Measurements from ENCODE around the gene RNF168. TPM values are rescaled to one million over a fixed set of nuclear protein-coding genes. Genes with fewer than 3 reads are reported as not detected.

RNF168 gene
- total RNA-seq, 2 donors from 2014 or later, result 37.3 to 48.4 TPM

DNA sequence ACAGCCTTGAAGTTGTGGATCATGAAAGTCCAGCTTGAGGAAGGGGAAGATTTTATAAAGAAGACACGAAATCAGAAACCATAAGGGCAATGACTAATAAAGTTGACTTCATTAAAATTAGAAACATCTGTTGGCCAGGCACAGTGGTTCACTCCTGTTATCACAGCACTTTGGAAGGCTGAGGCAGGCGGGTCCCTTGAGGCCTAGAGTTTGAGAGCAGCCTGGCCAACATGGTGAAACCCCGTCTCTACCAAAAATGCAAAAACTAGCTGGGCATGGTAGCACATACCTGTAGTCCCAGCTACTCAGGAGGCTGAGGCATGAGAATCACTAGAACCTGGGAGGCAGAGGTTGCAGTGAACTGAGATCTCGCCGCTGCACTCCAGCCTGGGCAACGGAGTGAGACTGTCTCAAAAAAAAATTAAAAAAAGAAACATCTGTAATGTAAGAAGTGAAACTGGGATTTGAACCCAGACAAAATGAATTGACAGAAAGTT lies 63.5 kb downstream of the RNF168 start:
- TF ChIP-seq, protein P1, sequence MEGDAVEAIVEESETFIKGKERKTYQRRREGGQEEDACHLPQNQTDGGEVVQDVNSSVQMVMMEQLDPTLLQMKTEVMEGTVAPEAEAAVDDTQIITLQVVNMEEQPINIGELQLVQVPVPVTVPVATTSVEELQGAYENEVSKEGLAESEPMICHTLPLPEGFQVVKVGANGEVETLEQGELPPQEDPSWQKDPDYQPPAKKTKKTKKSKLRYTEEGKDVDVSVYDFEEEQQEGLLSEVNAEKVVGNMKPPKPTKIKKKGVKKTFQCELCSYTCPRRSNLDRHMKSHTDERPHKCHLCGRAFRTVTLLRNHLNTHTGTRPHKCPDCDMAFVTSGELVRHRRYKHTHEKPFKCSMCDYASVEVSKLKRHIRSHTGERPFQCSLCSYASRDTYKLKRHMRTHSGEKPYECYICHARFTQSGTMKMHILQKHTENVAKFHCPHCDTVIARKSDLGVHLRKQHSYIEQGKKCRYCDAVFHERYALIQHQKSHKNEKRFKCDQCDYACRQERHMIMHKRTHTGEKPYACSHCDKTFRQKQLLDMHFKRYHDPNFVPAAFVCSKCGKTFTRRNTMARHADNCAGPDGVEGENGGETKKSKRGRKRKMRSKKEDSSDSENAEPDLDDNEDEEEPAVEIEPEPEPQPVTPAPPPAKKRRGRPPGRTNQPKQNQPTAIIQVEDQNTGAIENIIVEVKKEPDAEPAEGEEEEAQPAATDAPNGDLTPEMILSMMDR (conservative IDR thresholded peaks at IDR 0.05), result no peak
- no peaks in the 10 kb centered on the region for H3K9me3 ChIP-seq (ENCODE audit: control insufficient read depth, low read length)
- no peak overlapping the region for H3K4me3 ChIP-seq (ENCODE audit: low read length)
- Mint-ChIP-seq H3K27me3 (ENCODE audit: insufficient read depth) (no peaks in the 10 kb centered on the region), H3K36me3 (ENCODE audit: low read depth) (no peaks in the 10 kb centered on the region), H3K4me3 (no peak overlapping the region), H3K4me1 (no peaks in the 10 kb centered on the region), H3K27ac (no peak overlapping the region), H3K9me3 (no peaks in the 10 kb centered on the region)
- no peak overlapping the region for H3K27ac ChIP-seq (ENCODE audit: low read depth, low read length)
- H3K27me3 ChIP-seq (ENCODE audit: control insufficient read depth, insufficient read depth, low read length, poor library complexity, severe bottlenecking), result no peaks in the 10 kb centered on the region
- no peak for DNase-seq
- no peaks in the 10 kb centered on the region for H3K4me1 ChIP-seq (ENCODE audit: control insufficient read depth, insufficient read depth, low read length)
- no peaks in the 10 kb centered on the region for H3K36me3 ChIP-seq (ENCODE audit: control insufficient read depth, insufficient read depth, low read length)
- WGBS, 2 experiments (ENCODE audit: insufficient coverage in 1 of 2, insufficient read length in 1 of 2), result 96 to 97% methylated on average over 6 of the region's 6 CpGs
- no peak overlapping the region for H3K9ac ChIP-seq (ENCODE audit: extremely low read depth, low read length, poor library complexity, severe bottlenecking)

- WGBS, 2 experiments (ENCODE audit: insufficient coverage in 1 of 2, insufficient read length in 1 of 2), result 0 to 1% methylated on average over 34 to 67 of the region's 67 CpGs
- DNase-seq, result peak; percentile 98
- Mint-ChIP-seq H3K27ac (peak within 1 kb of the TSS; percentile 94), H3K4me3 (peak within 1 kb of the TSS; percentile 66), H3K4me1 (peaks cover 6% of the 10 kb centered on the region), H3K9me3 (no peaks in the 10 kb centered on the region), H3K27me3 (ENCODE audit: insufficient read depth) (no peaks in the 10 kb centered on the region), H3K36me3 (ENCODE audit: low read depth) (peaks cover 8% of the 10 kb centered on the region)
- Histone ChIP-seq H3K9ac (ENCODE audit: extremely low read depth, low read length, poor library complexity, severe bottlenecking) (peak within 1 kb of the TSS; percentile 79), H3K4me3 (ENCODE audit: low read length) (peak within 1 kb of the TSS; percentile 86), H3K4me1 (ENCODE audit: control insufficient read depth, insufficient read depth, low read length) (no peaks in the 10 kb centered on the region), H3K27me3 (ENCODE audit: control insufficient read depth, insufficient read depth, low read length, poor library complexity, severe bottlenecking) (no peaks in the 10 kb centered on the region), H3K27ac (ENCODE audit: low read depth, low read length) (peak within 1 kb of the TSS; percentile 62), H3K9me3 (ENCODE audit: control insufficient read depth, low read length) (no peaks in the 10 kb centered on the region), H3K36me3 (ENCODE audit: control insufficient read depth, insufficient read depth, low read length) (peaks cover 10% of the 10 kb centered on the region)
- TF ChIP-seq, protein P1 (conservative IDR thresholded peaks at IDR 0.05), result no peak
These were observed 71.3 kb downstream of the RNF168 start, which contains the start of gene UBXN7 for GRCh38 chr3:196432137-196432879. Gene UBXN7, minus strand, starts transcription at chr3:196432427. Its CDS starts 28 bp downstream, at chr3:196432399.

DNA sequence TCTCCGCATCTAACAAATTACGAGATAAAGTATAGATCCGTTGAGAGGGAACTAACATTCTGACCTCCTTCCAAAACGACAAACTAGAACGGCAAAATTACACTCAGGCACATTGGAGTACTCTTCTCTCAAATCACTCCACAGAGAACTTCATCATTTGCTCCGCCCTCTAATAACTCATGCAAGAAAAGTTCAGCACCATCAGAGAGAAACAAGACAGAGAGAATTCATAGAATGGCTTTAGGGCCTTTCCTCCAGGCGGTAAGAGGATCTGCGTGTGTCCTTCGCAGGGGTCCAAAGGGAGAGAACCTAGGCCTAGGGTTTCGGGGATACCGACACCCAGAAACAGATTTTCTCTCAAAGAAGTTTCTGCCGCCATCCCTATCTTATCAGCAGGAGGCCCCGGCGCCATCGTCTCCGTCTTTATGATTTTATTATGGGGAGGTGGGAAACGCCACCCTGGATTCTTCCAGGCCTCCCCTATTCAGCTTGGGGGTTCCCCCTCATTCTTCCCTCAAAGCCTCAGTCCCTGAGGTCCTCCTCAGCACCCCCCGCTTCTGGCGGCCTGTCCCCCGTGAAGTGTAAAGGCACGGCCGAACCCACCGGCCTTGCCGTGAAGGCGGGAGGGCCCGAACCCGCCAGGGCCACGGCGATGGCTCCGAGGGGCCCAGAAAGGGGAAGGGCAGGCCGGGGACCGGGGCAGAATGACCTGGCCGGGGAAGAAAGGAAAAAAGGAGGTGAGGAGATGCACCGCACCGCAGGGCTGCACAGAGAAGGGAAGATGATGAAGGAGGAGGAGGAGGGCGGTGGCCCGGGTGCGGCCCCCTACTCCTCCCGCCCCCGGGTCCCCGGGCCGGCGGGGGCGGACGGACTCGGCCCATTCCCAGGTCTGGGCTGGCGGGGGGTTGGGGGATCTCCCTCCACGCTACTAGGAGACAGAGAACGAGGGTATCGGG lies 72.1 kb downstream of the RNF168 start:
- Histone ChIP-seq H3K4me1 (ENCODE audit: control insufficient read depth, insufficient read depth, low read length) (no peaks in the 10 kb centered on the region), H3K36me3 (ENCODE audit: control insufficient read depth, insufficient read depth, low read length) (peaks cover 15% of the 10 kb centered on the region), H3K4me3 (ENCODE audit: low read length) (peak overlapping the region; percentile 86), H3K27ac (ENCODE audit: low read depth, low read length) (peak overlapping the region; percentile 55), H3K9ac (ENCODE audit: extremely low read depth, low read length, poor library complexity, severe bottlenecking) (peak overlapping the region; percentile 79), H3K27me3 (ENCODE audit: control insufficient read depth, insufficient read depth, low read length, poor library complexity, severe bottlenecking) (no peaks in the 10 kb centered on the region), H3K9me3 (ENCODE audit: control insufficient read depth, low read length) (no peaks in the 10 kb centered on the region)
- TF ChIP-seq, protein P1 (conservative IDR thresholded peaks at IDR 0.05), result no peak
- peaks cover 6% of the 10 kb centered on the region for H3K4me1 Mint-ChIP-seq
- peak overlapping the region; percentile 66 for H3K4me3 Mint-ChIP-seq
- 0 to 2% methylated on average over 11 to 50 of the region's 50 CpGs for WGBS, 2 experiments (ENCODE audit: insufficient coverage in 1 of 2, insufficient read length in 1 of 2)
- no peaks in the 10 kb centered on the region for H3K27me3 Mint-ChIP-seq (ENCODE audit: insufficient read depth)
- no peak for DNase-seq
- H3K36me3 Mint-ChIP-seq (ENCODE audit: low read depth), result peaks cover 17% of the 10 kb centered on the region
- peak overlapping the region; percentile 94 for H3K27ac Mint-ChIP-seq
- H3K9me3 Mint-ChIP-seq, result no peaks in the 10 kb centered on the region
